OCI-LY7 (cell line): ENCODE measurements around the gene TMEM167A. TPM values are rescaled to one million over a fixed set of nuclear protein-coding genes. Genes with fewer than 3 reads are reported as not detected.

Source experiments
- BruUV-seq: library from RNA; stranded (reverse); fragments of 400-500 nt; replicated peaks from 2 replicates; lab custom pipeline; 2021; lab: Mats Ljungman, UMichigan
- CTCF ChIA-PET: fragments of 300-600 bp; sonication (Branson Sonifier 250); formaldehyde crosslinking; loops from one replicate; lab custom pipeline; 2022; ENCODE audit warnings: antibody characterized with exemption; ENCODE audit not compliant: unreplicated experiment; lab: Charles Lee
- POLR2A ChIA-PET: fragments of 300-600 bp; sonication (Branson Sonifier 250); formaldehyde crosslinking; loops from one replicate; lab custom pipeline; 2022; ENCODE audit warnings: antibody characterized with exemption; lab: Charles Lee
- DNase-seq: peaks from one replicate; pipeline ENCODE4 v3.0.0-alpha.2; 2015; ENCODE audit warnings: low spot score
- H2AFZ ChIP-seq: fragments of 200-600 bp; sonication (generic), shearing (Covaris generic); 2 replicates; pipeline ENCODE4 v1.6.1; 2014; ENCODE audit warnings: mild to moderate bottlenecking, antibody characterized with exemption, low read length, moderate library complexity
- H3K27ac ChIP-seq: fragments of 200-600 bp; sonication (generic); 2 replicates; pipeline ENCODE4 v1.5.1; 2014; ENCODE audit warnings: mixed run types, low read depth, mild to moderate bottlenecking, moderate library complexity, low read length, inconsistent platforms; ENCODE audit not compliant: poor library complexity, severe bottlenecking
- H3K36me3 ChIP-seq: fragments of 200-600 bp; sonication (generic); 2 replicates; pipeline ENCODE4 v1.6.1; 2014; ENCODE audit warnings: mild to moderate bottlenecking, antibody characterized with exemption, low read length, moderate library complexity, mixed read lengths; ENCODE audit not compliant: insufficient read depth
- H3K4me1 ChIP-seq: fragments of 200-600 bp; sonication (generic); 2 replicates; pipeline ENCODE4 v1.5.1; 2014; ENCODE audit warnings: mild to moderate bottlenecking, low read length; ENCODE audit not compliant: insufficient read depth, poor library complexity, severe bottlenecking
- H3K4me2 ChIP-seq: fragments of 200-600 bp; sonication (generic); 2 replicates; pipeline ENCODE4 v1.6.1; 2014; ENCODE audit warnings: mild to moderate bottlenecking, low read length
- H3K4me3 ChIP-seq: fragments of 200-600 bp; sonication (generic); 2 replicates; pipeline ENCODE4 v1.5.1; 2014; ENCODE audit warnings: mild to moderate bottlenecking, low read depth, low read length; ENCODE audit not compliant: poor library complexity, severe bottlenecking
- H3K79me2 ChIP-seq: fragments of 200-600 bp; sonication (generic); 2 replicates; pipeline ENCODE4 v1.6.1; 2016; ENCODE audit warnings: low read depth, mild to moderate bottlenecking, low read length, moderate library complexity, mixed read lengths; ENCODE audit not compliant: insufficient read depth
- H3K9me2 ChIP-seq: fragments of 200-600 bp; sonication (generic); 2 replicates; pipeline ENCODE4 v1.6.1; 2016; ENCODE audit warnings: mild to moderate bottlenecking, low read length, mixed read lengths; ENCODE audit not compliant: insufficient read depth
- H3K9me3 ChIP-seq: fragments of 200-600 bp; sonication (generic); 2 replicates; pipeline ENCODE4 v1.6.1; 2014; ENCODE audit warnings: mild to moderate bottlenecking, mixed run types, low read length, mixed read lengths
- H4K20me1 ChIP-seq: fragments of 200-600 bp; sonication (generic); 2 replicates; pipeline ENCODE4 v1.6.1; 2014; ENCODE audit warnings: mild to moderate bottlenecking, antibody characterized with exemption, low read length, moderate library complexity, mixed read lengths; ENCODE audit not compliant: insufficient read depth
- CTCF ChIP-seq: fragments of 200-600 bp; sonication (generic); conservative IDR thresholded peaks from 2 replicates; pipeline ENCODE4 v1.5.1; 2014; ENCODE audit warnings: mild to moderate bottlenecking, antibody characterized with exemption, low read length, moderate library complexity, mixed read lengths
- EZH2phosphoT487 ChIP-seq: fragments of 200-600 bp; sonication (generic); IDR thresholded peaks from 2 replicates; pipeline ENCODE4 v1.6.1; 2018; ENCODE audit warnings: low read depth, borderline replicate concordance, mild to moderate bottlenecking, mixed run types, antibody characterized with exemption, low read length, moderate library complexity, mixed read lengths
- intact Hi-C: fragments of 100-400 bp; cut with micrococcal nuclease; formaldehyde crosslinking; loops from one replicate; pipeline ENCODE4 v1.10.0; 2022; ENCODE audit not compliant: unreplicated experiment
- total RNA-seq, 2 experiments: library from RNA; depleted of rRNA in 1 of 2; stranded (reverse); fragments of >200 nt in 1 of 2; shearing (Covaris generic) in 1 of 2; gene quantifications; 2 replicates each; pipeline ENCODE4 v1.2.3, GENCODE V29; 2014 to 2022

Gene TMEM167A
- total RNA-seq, 2 experiments from 2014 or later, result 20.4 to 55.7 TPM

- Histone ChIP-seq H3K9me2 (no peaks in the 10 kb centered on the region), H4K20me1 (no peaks in the 10 kb centered on the region), H2AFZ (no peak overlapping the region), H3K4me3 (no peak overlapping the region), H3K9me3 (no peaks in the 10 kb centered on the region), H3K4me1 (no peaks in the 10 kb centered on the region), H3K79me2 (no peaks in the 10 kb centered on the region), H3K27ac (no peak overlapping the region), H3K4me2 (no peak overlapping the region), H3K36me3 (peaks cover 7% of the 10 kb centered on the region)
- DNase-seq, result no peak
- no TSS peak for BruUV-seq
- POLR2A ChIA-PET, result interaction anchor here (1.0 kb wide), 1 partner anchor 11 kb away, joined by 4 read pairs; no protein-coding TSS in a partner anchor
- no peak for TF ChIP-seq EZH2phosphoT487
- TF ChIP-seq CTCF, result no peak
- CTCF ChIA-PET, result no interaction called here
- intact Hi-C loops, result no loop called here
These were observed 30.7 kb upstream of the TMEM167A start for GRCh38 chr5:83107692-83108420.

- CTCF ChIA-PET, result no interaction called here
- Histone ChIP-seq H3K79me2 (no peaks in the 10 kb centered on the region), H3K4me3 (no peak overlapping the region), H3K4me2 (no peak overlapping the region), H3K9me3 (no peaks in the 10 kb centered on the region), H3K4me1 (no peaks in the 10 kb centered on the region), H3K36me3 (no peaks in the 10 kb centered on the region), H4K20me1 (no peaks in the 10 kb centered on the region), H3K27ac (no peak overlapping the region), H2AFZ (no peak overlapping the region), H3K9me2 (no peaks in the 10 kb centered on the region)
- no peak for DNase-seq
- no peak for TF ChIP-seq CTCF
- TF ChIP-seq EZH2phosphoT487, result no peak
- BruUV-seq, result no TSS peak
- POLR2A ChIA-PET, result no interaction called here
- intact Hi-C loops, result no loop called here
These were observed 26.8 kb upstream of the TMEM167A start for GRCh38 chr5:83104021-83104420.

- Histone ChIP-seq H3K4me3 (no peak overlapping the region), H3K79me2 (no peaks in the 10 kb centered on the region), H3K27ac (no peak overlapping the region), H3K9me2 (no peaks in the 10 kb centered on the region), H3K9me3 (no peaks in the 10 kb centered on the region), H4K20me1 (no peaks in the 10 kb centered on the region), H2AFZ (no peak overlapping the region), H3K4me2 (no peak overlapping the region), H3K4me1 (no peaks in the 10 kb centered on the region), H3K36me3 (no peaks in the 10 kb centered on the region)
- BruUV-seq, result no TSS peak
- ChIA-PET CTCF (no interaction called here), POLR2A (no interaction called here)
- intact Hi-C loops, result no loop called here
- TF ChIP-seq CTCF (no peak), EZH2phosphoT487 (no peak)
- DNase-seq, result no peak
These were observed 25.3 kb upstream of the TMEM167A start for GRCh38 chr5:83102364-83102980.
